ENCODE measurements around the gene RGL3.
A peak's percentile ranks its signal among the peaks of the same experiment; 100 is the strongest.
"Not testable (repeated sequence)": the region's sequence is repeated elsewhere in the genome, so short reads cannot be mapped to it uniquely, and the experiment has no call there.

RGL3 gene

DNA sequence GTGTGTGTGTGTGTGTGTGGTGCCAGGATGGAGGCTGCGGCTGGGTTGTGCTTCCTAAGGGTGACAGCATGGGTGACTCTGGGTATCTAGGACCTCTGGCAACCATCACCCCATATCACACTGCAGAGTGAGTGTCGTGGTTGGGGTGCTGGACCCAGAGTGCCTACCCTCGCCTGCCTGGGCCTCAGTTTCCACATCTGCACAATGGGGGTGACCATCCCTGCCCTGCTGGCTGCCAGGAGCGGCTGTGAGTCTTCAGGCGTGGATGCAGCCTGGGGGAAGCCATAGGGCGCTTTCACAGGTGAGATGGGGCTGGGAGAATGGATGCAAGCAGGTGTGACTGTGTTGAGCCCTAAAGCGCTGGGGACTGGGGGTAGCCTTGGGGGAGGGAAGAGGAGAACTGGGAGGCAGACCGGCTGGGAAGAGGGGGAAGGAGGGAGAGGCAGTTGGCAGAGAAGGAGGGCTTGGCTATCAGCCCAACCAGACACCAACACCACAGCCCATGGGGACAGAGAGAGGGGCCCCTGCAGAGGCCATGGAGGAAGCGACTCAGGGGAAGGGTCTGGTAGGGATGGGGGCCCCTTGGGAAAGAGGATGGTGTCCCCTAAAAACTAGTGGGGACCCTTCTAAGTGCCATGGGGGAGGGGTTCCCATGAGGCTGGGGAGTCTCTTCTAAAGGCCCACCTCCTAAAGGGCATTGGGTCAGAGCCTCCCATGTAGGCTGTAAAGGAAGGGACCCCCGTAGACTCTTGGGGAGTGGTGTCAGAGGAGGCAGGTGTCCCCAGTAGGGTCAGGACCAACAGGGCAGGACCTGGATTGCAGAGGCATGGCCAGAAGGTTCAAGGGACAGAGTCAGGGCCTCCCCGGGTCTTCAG is 62.2 kb downstream of the RGL3 start:
- CTCF ChIA-PET, result no interaction called here
- DNase-seq (ENCODE audit: low spot score), result no peak
- TF ChIP-seq, protein P1, sequence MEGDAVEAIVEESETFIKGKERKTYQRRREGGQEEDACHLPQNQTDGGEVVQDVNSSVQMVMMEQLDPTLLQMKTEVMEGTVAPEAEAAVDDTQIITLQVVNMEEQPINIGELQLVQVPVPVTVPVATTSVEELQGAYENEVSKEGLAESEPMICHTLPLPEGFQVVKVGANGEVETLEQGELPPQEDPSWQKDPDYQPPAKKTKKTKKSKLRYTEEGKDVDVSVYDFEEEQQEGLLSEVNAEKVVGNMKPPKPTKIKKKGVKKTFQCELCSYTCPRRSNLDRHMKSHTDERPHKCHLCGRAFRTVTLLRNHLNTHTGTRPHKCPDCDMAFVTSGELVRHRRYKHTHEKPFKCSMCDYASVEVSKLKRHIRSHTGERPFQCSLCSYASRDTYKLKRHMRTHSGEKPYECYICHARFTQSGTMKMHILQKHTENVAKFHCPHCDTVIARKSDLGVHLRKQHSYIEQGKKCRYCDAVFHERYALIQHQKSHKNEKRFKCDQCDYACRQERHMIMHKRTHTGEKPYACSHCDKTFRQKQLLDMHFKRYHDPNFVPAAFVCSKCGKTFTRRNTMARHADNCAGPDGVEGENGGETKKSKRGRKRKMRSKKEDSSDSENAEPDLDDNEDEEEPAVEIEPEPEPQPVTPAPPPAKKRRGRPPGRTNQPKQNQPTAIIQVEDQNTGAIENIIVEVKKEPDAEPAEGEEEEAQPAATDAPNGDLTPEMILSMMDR (conservative IDR thresholded peaks at IDR 0.05; ENCODE audit: low read depth), result no peak
- peak overlapping the region; percentile 7; the same call in 1 of the 2 replicates for H3K27ac ChIP-seq
- POLR2A ChIA-PET (ENCODE audit: low non-redundant PET), result no interaction called here

- ChIA-PET POLR2A (ENCODE audit: low non-redundant PET) (no interaction called here), CTCF (no interaction called here)
- TF ChIP-seq, protein P1 (conservative IDR thresholded peaks at IDR 0.05; ENCODE audit: low read depth), result no peak
- H3K27ac ChIP-seq, result peak overlapping the region; percentile 65
- no peak for DNase-seq (ENCODE audit: low spot score)
These were observed 63.1 kb downstream of the RGL3 start for GRCh38 chr19:11356074-11356397.

- DNase-seq (ENCODE audit: low spot score), result peak; percentile 91
- peak within 1 kb of the TSS; percentile 65 for H3K27ac ChIP-seq
- POLR2A ChIA-PET (ENCODE audit: low non-redundant PET), result no interaction called here
- TF ChIP-seq, protein P1 (conservative IDR thresholded peaks at IDR 0.05; ENCODE audit: low read depth), result no peak
- CTCF ChIA-PET, result no interaction called here
These were observed 63.7 kb downstream of the RGL3 start, which contains the start of gene PLPPR2 for GRCh38 chr19:11355160-11356073. Gene PLPPR2 (plus strand): TSS chr19:11355432. CDS start chr19:11357674, 2,242 bp downstream.

GRCh38 chr19:11354102-11354501 is 65.0 kb downstream of the RGL3 start:
- POLR2A ChIA-PET (ENCODE audit: low non-redundant PET); DNase-seq (ENCODE audit: low spot score); CTCF ChIA-PET: not testable (repeated sequence)

GRCh38 chr19:11349171-11349570 is 69.9 kb downstream of the RGL3 start:
- DNase-seq (ENCODE audit: low spot score), result no peak
- TF ChIP-seq, protein P1 (conservative IDR thresholded peaks at IDR 0.05; ENCODE audit: low read depth), result no peak
- CTCF ChIA-PET, result no interaction called here
- H3K27ac ChIP-seq, result no peak overlapping the region
- POLR2A ChIA-PET (ENCODE audit: low non-redundant PET), result no interaction called here

More at GRCh38 chr19:11354102-11354501, 65.0 kb downstream of the RGL3 start:
- not testable (repeated sequence) for H3K27ac ChIP-seq

GRCh38 chr19:11347546-11348039 is 71.5 kb downstream of the RGL3 start:
- peak overlapping the region; percentile 88 for H3K27ac ChIP-seq
- CTCF ChIA-PET, result interaction anchor here (0.5 to 2.2 kb wide), 2 partner anchors 33 to 55 kb away, joined by 3 to 7 read pairs; no protein-coding TSS in a partner anchor
- no peak for DNase-seq (ENCODE audit: low spot score)
- TF ChIP-seq, protein P1 (conservative IDR thresholded peaks at IDR 0.05; ENCODE audit: low read depth), result no peak
- POLR2A ChIA-PET (ENCODE audit: low non-redundant PET), result no interaction called here

Measured in RWPE1 (cell line).